OCI-LY7 (cell line): Measurements from ENCODE around the gene PGF.

Experiments
- CTCF ChIP-seq: fragments of 200-600 bp; sonication (generic); conservative IDR thresholded peaks from 2 replicates; pipeline ENCODE4 v1.5.1; 2014; ENCODE audit warnings: mild to moderate bottlenecking, antibody characterized with exemption, low read length, moderate library complexity, mixed read lengths
- EZH2phosphoT487 ChIP-seq: fragments of 200-600 bp; sonication (generic); IDR thresholded peaks from 2 replicates; pipeline ENCODE4 v1.6.1; 2018; ENCODE audit warnings: low read depth, borderline replicate concordance, mild to moderate bottlenecking, mixed run types, antibody characterized with exemption, low read length, moderate library complexity, mixed read lengths

GRCh38 chr14:74907744-74908143 lies 47.7 kb downstream of the PGF start:
- TF ChIP-seq EZH2phosphoT487 (no peak), CTCF (no peak)
